PC-9 (cell line): Measurements from ENCODE around the gene FOXC2.

Source experiments
- EZH2 ChIP-seq: fragments of 200-600 bp; sonication (generic); IDR thresholded peaks from 2 replicates; pipeline ENCODE4 v1.8.0; 2017; ENCODE audit warnings: antibody characterized with exemption, low read depth
- TF ChIP-seq, protein P1 (sequence below): fragments of 200-600 bp; sonication (generic); conservative IDR thresholded peaks from 2 replicates; pipeline ENCODE4 v1.6.1; 2017; ENCODE audit warnings: mixed run types, antibody characterized with exemption, mild to moderate bottlenecking, moderate library complexity

DNA sequence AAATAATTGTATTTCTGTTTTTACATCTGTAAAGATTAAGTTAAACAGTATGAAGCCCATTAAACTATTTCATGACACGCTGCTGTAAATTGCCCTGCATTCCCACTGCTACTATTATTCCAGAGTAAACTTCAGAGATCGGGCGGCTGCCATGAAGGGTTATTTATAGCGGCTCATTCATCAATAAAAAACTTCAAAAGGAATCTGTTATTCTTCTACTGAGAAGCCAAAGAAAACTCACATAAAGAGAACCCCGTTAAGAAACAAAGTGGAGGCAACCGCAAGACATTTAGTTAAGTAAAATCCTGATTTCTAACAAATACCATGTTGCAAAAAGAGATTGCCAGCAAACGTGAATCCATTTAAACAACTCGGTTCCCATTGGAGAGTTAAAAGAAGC, 28.1 kb downstream of the FOXC2 start:
- TF ChIP-seq, protein P1, sequence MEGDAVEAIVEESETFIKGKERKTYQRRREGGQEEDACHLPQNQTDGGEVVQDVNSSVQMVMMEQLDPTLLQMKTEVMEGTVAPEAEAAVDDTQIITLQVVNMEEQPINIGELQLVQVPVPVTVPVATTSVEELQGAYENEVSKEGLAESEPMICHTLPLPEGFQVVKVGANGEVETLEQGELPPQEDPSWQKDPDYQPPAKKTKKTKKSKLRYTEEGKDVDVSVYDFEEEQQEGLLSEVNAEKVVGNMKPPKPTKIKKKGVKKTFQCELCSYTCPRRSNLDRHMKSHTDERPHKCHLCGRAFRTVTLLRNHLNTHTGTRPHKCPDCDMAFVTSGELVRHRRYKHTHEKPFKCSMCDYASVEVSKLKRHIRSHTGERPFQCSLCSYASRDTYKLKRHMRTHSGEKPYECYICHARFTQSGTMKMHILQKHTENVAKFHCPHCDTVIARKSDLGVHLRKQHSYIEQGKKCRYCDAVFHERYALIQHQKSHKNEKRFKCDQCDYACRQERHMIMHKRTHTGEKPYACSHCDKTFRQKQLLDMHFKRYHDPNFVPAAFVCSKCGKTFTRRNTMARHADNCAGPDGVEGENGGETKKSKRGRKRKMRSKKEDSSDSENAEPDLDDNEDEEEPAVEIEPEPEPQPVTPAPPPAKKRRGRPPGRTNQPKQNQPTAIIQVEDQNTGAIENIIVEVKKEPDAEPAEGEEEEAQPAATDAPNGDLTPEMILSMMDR, result no peak
- TF ChIP-seq EZH2, result no peak
